ENCODE results near the gene GAS6.

Gene GAS6

DNA sequence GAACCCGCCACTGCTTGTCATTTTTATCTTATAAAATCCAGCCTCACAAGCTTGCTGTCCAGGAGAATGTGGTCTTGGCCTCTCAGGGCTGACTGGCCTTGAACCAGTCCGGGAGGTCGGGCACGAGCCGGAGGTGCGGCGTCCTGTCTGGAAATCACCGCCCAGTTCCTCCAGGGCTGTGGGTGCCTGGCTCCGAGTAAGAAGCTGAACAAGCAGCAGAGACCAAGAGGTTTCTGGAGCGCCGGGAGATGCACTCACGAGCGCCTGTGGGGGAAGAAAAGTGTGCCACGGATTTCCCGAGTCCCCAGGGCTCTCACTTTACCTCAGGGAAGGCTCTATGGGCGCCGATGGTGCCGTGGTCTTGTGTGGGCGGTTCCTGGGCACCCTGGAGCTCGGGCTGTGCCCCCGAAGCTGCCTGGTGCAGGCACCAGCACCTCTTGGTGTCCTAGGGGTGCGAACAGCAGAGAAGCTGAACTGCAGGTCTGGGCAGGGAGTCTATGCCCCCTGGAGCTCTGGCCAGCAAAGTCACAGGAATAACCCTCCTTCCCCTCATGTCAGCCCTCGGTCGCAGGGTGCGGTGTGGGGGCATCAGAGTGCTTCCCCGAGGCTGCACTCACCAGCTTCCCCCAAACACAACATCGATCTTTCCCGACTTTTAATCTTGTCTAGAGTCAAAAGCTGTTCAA is 50.0 kb downstream of the GAS6 start:
- Histone ChIP-seq H2BK12ac (ENCODE audit: low read length) (no peak overlapping the region), H2AFZ (ENCODE audit: insufficient read depth, low read length, poor library complexity) (no peak overlapping the region), H3K79me1 (ENCODE audit: low read length) (no peaks in the 10 kb centered on the region), H4K8ac (ENCODE audit: low read depth, low read length) (no peak overlapping the region), H3K18ac (ENCODE audit: low read length) (no peak overlapping the region), H2BK5ac (ENCODE audit: low read depth, low read length, poor library complexity) (no peak overlapping the region), H3K79me2 (ENCODE audit: control insufficient read depth, insufficient read depth, low read length, poor library complexity) (no peaks in the 10 kb centered on the region), H3K14ac (ENCODE audit: low read length) (no peak overlapping the region), H3K4me3 (ENCODE audit: low read depth, low read length) (no peak overlapping the region), H3K9me3 (ENCODE audit: insufficient read depth, low read depth, low read length) (peaks cover 10% of the 10 kb centered on the region), H2BK120ac (ENCODE audit: insufficient read depth, low read length, poor library complexity) (no peak overlapping the region), H3K9ac (ENCODE audit: low read length) (no peak overlapping the region), H4K12ac (ENCODE audit: low read depth, low read length) (no peak overlapping the region), H3K4me1 (ENCODE audit: control insufficient read depth in 1 of 2, insufficient read depth in 2 of 2, low read length in 2 of 2) (peaks cover 5% of the 10 kb centered on the region in 2 experiments), H3K4ac (ENCODE audit: low read depth, low read length) (no peak overlapping the region), H3K4me2 (ENCODE audit: low read length) (no peak overlapping the region), H4K91ac (ENCODE audit: low read depth, low read length) (no peak overlapping the region), H3K23ac (ENCODE audit: low read length) (no peak overlapping the region), H2AK5ac (ENCODE audit: low read length) (no peak overlapping the region), H3K27me3 (ENCODE audit: insufficient read depth, low read length) (no peaks in the 10 kb centered on the region), H3K36me3 (ENCODE audit: control insufficient read depth in 1 of 2, insufficient read depth in 2 of 2, low read length in 2 of 2) (no peaks in the 10 kb centered on the region), H3K27ac (ENCODE audit: low read depth, low read length) (no peak overlapping the region)
- no CpG with 5 or more reads among the region's 28 CpGs for WGBS (ENCODE audit: extremely low coverage, insufficient coverage, insufficient read length)
- DNase-seq = no peak

GRCh38 chr13:113813070-113813748 is 50.7 kb downstream of the GAS6 start:
- Histone ChIP-seq H3K4ac (ENCODE audit: low read depth, low read length) (no peak overlapping the region), H2BK5ac (ENCODE audit: low read depth, low read length, poor library complexity) (no peak overlapping the region), H3K23ac (ENCODE audit: low read length) (no peak overlapping the region), H2AK5ac (ENCODE audit: low read length) (no peak overlapping the region), H3K18ac (ENCODE audit: low read length) (no peak overlapping the region), H4K91ac (ENCODE audit: low read depth, low read length) (no peak overlapping the region), H3K79me2 (ENCODE audit: control insufficient read depth, insufficient read depth, low read length, poor library complexity) (no peaks in the 10 kb centered on the region), H3K9ac (ENCODE audit: low read length) (no peak overlapping the region), H3K4me2 (ENCODE audit: low read length) (no peak overlapping the region), H2BK12ac (ENCODE audit: low read length) (no peak overlapping the region), H3K14ac (ENCODE audit: low read length) (no peak overlapping the region), H3K4me1 (ENCODE audit: control insufficient read depth in 1 of 2, insufficient read depth in 2 of 2, low read length in 2 of 2) (peaks cover 5% of the 10 kb centered on the region in 2 experiments), H3K9me3 (ENCODE audit: insufficient read depth, low read depth, low read length) (peaks cover 16% of the 10 kb centered on the region), H3K79me1 (ENCODE audit: low read length) (no peaks in the 10 kb centered on the region), H2AFZ (ENCODE audit: insufficient read depth, low read length, poor library complexity) (no peak overlapping the region), H4K12ac (ENCODE audit: low read depth, low read length) (no peak overlapping the region), H3K4me3 (ENCODE audit: low read depth, low read length) (no peak overlapping the region), H3K27ac (ENCODE audit: low read depth, low read length) (no peak overlapping the region), H3K36me3 (ENCODE audit: control insufficient read depth in 1 of 2, insufficient read depth in 2 of 2, low read length in 2 of 2) (no peaks in the 10 kb centered on the region), H4K8ac (ENCODE audit: low read depth, low read length) (no peak overlapping the region), H3K27me3 (ENCODE audit: insufficient read depth, low read length) (no peaks in the 10 kb centered on the region), H2BK120ac (ENCODE audit: insufficient read depth, low read length, poor library complexity) (no peak overlapping the region)
- no peak for DNase-seq
- no CpG with 5 or more reads among the region's 30 CpGs for WGBS (ENCODE audit: extremely low coverage, insufficient coverage, insufficient read length)

DNA sequence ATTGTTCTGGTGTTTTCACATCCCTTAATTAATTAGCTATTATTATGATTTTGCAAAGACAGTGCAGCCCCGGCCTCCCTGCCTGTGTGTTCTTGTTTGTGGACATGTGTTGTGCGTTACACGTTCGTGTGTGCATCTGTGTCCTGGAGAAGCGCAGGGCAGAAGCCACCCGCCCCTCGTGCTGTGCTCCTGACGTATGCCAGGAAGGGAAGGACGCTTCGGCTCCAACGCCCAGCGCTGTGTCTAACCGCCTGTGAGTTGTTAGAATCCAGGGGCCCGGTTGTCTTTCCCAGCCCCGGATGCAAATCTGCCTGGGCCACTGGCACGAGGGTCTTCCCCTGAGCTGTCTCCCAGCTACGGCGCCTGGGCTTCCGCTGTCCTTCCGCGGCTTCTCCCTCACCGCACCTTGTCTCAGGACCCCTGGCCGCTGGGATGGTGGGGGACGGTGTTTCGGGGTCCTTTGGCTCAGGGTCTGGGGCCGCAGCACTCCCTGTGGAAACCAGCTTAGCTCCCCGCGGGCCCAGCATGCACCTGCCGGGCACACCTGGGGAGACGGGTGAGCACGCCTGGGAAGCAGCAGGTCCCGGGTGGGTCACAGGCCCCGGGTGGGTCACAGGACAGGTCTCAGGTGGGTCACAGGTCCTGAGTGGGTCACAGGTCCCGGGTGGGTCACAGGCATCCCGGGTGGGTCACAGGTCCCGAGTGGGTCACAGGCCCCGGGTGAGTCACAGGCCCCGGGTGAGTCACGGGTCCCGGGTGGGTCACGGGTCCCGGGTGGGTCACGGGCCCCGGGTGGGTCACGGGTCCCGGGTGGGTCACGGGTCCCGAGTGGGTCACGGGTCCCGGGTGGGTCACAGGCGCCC is 51.5 kb downstream of the GAS6 start:
- DNase-seq = no peak
- no CpG with 5 or more reads among the region's 51 CpGs for WGBS (ENCODE audit: extremely low coverage, insufficient coverage, insufficient read length)
- Histone ChIP-seq H3K4me1 (ENCODE audit: control insufficient read depth in 1 of 2, insufficient read depth in 2 of 2, low read length in 2 of 2) (peaks cover 1 to 3% of the 10 kb centered on the region in 2 experiments), H4K8ac (ENCODE audit: low read depth, low read length) (no peak overlapping the region), H3K36me3 (ENCODE audit: control insufficient read depth in 1 of 2, insufficient read depth in 2 of 2, low read length in 2 of 2) (no peaks in the 10 kb centered on the region), H4K91ac (ENCODE audit: low read depth, low read length) (no peak overlapping the region), H3K23ac (ENCODE audit: low read length) (no peak overlapping the region), H2BK12ac (ENCODE audit: low read length) (no peak overlapping the region), H3K79me1 (ENCODE audit: low read length) (no peaks in the 10 kb centered on the region), H2BK120ac (ENCODE audit: insufficient read depth, low read length, poor library complexity) (no peak overlapping the region), H3K18ac (ENCODE audit: low read length) (no peak overlapping the region), H2AK5ac (ENCODE audit: low read length) (no peak overlapping the region), H3K9me3 (ENCODE audit: insufficient read depth, low read depth, low read length) (peaks cover 23% of the 10 kb centered on the region), H3K27me3 (ENCODE audit: insufficient read depth, low read length) (no peaks in the 10 kb centered on the region), H3K14ac (ENCODE audit: low read length) (no peak overlapping the region), H3K9ac (ENCODE audit: low read length) (no peak overlapping the region), H3K27ac (ENCODE audit: low read depth, low read length) (no peak overlapping the region), H3K79me2 (ENCODE audit: control insufficient read depth, insufficient read depth, low read length, poor library complexity) (no peaks in the 10 kb centered on the region), H2BK5ac (ENCODE audit: low read depth, low read length, poor library complexity) (no peak overlapping the region), H3K4me2 (ENCODE audit: low read length) (no peak overlapping the region), H3K4me3 (ENCODE audit: low read depth, low read length) (no peak overlapping the region), H4K12ac (ENCODE audit: low read depth, low read length) (no peak overlapping the region), H2AFZ (ENCODE audit: insufficient read depth, low read length, poor library complexity) (no peak overlapping the region), H3K4ac (ENCODE audit: low read depth, low read length) (no peak overlapping the region)

DNA sequence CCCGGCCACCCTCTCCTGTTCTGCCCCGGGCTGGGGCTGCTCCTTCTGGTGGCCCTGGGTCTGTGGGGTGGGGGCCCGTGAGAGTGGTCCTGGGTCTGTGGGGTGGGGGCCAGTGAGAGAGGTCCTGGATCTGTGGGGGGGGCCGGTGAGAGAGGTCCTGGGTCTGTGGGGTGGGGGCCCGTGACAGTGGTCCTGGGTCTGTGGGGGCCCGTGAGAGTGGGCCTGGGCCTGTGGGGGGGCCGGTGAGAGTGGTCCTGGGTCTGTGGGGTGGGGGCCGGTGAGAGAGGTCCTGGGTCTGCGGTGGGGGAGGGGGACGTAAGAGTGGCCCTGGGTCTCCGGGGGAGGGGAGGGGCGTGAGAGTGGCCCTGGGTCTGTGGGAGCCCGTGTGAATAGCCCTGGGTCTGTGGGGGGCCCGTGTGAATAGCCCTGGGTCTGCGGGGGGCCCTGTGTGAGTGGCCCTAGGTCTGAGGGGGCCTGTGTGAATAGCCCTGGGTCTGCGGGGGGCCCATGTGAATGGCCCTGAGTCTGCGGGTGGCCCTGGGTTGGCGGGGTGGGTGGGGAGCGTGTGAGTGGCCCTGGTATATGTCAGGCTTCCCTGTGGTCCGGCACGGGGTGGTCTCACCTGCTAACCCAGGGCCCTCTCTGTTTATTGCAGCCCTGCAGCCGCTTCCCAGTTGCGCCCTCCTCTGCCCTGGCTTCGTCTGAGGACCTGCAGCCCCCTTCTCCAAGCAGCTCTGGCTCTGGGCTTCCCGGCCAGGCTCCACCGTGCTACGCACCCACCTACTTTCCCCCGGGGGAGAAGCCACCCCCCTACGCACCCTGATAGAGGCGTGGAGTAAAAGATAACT is 52.6 kb downstream of the GAS6 start:
- no peak overlapping the region for H2BK120ac ChIP-seq (ENCODE audit: insufficient read depth, low read length, poor library complexity)
- DNase-seq = no peak
- H3K79me1 ChIP-seq (ENCODE audit: low read length) = no peaks in the 10 kb centered on the region
- no peak overlapping the region for H3K4me2 ChIP-seq (ENCODE audit: low read length)
- no peak overlapping the region for H2AK5ac ChIP-seq (ENCODE audit: low read length)
- no peak overlapping the region for H3K23ac ChIP-seq (ENCODE audit: low read length)
- no CpG with 5 or more reads among the region's 30 CpGs for WGBS (ENCODE audit: extremely low coverage, insufficient coverage, insufficient read length)
- H3K27me3 ChIP-seq (ENCODE audit: insufficient read depth, low read length) = no peaks in the 10 kb centered on the region
- peaks cover 29% of the 10 kb centered on the region for H3K9me3 ChIP-seq (ENCODE audit: insufficient read depth, low read depth, low read length)
- no peak overlapping the region for H4K91ac ChIP-seq (ENCODE audit: low read depth, low read length)
- H2BK12ac ChIP-seq (ENCODE audit: low read length) = no peak overlapping the region
- no peak overlapping the region for H2AFZ ChIP-seq (ENCODE audit: insufficient read depth, low read length, poor library complexity)
- no peak overlapping the region for H3K18ac ChIP-seq (ENCODE audit: low read length)
- H4K8ac ChIP-seq (ENCODE audit: low read depth, low read length) = no peak overlapping the region
- H3K4ac ChIP-seq (ENCODE audit: low read depth, low read length) = no peak overlapping the region
- H3K14ac ChIP-seq (ENCODE audit: low read length) = no peak overlapping the region
- no peaks in the 10 kb centered on the region for H3K79me2 ChIP-seq (ENCODE audit: control insufficient read depth, insufficient read depth, low read length, poor library complexity)
- no peak overlapping the region for H3K9ac ChIP-seq (ENCODE audit: low read length)
- H4K12ac ChIP-seq (ENCODE audit: low read depth, low read length) = no peak overlapping the region
- no peak overlapping the region for H3K27ac ChIP-seq (ENCODE audit: low read depth, low read length)
- H2BK5ac ChIP-seq (ENCODE audit: low read depth, low read length, poor library complexity) = no peak overlapping the region
- no peaks in the 10 kb centered on the region for H3K36me3 ChIP-seq (ENCODE audit: control insufficient read depth in 1 of 2, insufficient read depth in 2 of 2, low read length in 2 of 2)
- peaks cover 0 to 2% of the 10 kb centered on the region in 2 experiments for H3K4me1 ChIP-seq (ENCODE audit: control insufficient read depth in 1 of 2, insufficient read depth in 2 of 2, low read length in 2 of 2)
- no peak overlapping the region for H3K4me3 ChIP-seq (ENCODE audit: low read depth, low read length)

Data from trophoblast cell (in vitro differentiated cells and primary cell).